BLaER1 (cell line): Measurements from ENCODE around the gene HES3.
A peak's percentile ranks its signal among the peaks of the same experiment; 100 is the strongest.

ENCODE experiments used
- H3K27ac ChIP-seq: shearing (Covaris generic); formaldehyde crosslinking; 2 replicates; pipeline ENCODE4 v1.8.1; 2022
- H3K27me3 ChIP-seq: shearing (Covaris generic); formaldehyde crosslinking; 2 replicates; pipeline ENCODE4 v1.8.1; 2022
- H3K36me3 ChIP-seq: shearing (Covaris generic); formaldehyde crosslinking; 2 replicates; pipeline ENCODE4 v1.8.1; 2022
- H3K4me1 ChIP-seq: shearing (Covaris generic); formaldehyde crosslinking; 2 replicates; pipeline ENCODE4 v1.8.1; 2022
- H3K4me2 ChIP-seq: shearing (Covaris generic); formaldehyde crosslinking; 2 replicates; pipeline ENCODE4 v1.8.1; 2022
- H3K4me3 ChIP-seq: shearing (Covaris generic); formaldehyde crosslinking; 2 replicates; pipeline ENCODE4 v1.8.1; 2022
- H3K9ac ChIP-seq: shearing (Covaris generic); formaldehyde crosslinking; 2 replicates; pipeline ENCODE4 v1.8.1; 2022
- H3K9me3 ChIP-seq: shearing (Covaris generic); formaldehyde crosslinking; 2 replicates; pipeline ENCODE4 v1.8.1; 2022
- H4K20me1 ChIP-seq: shearing (Covaris generic); formaldehyde crosslinking; 2 replicates; pipeline ENCODE4 v1.8.1; 2022
- Cebpa-rat ChIP-seq: shearing (Covaris generic); IDR thresholded peaks from 2 replicates; pipeline ENCODE4 v1.8.1; 2022

The HES3 gene

DNA sequence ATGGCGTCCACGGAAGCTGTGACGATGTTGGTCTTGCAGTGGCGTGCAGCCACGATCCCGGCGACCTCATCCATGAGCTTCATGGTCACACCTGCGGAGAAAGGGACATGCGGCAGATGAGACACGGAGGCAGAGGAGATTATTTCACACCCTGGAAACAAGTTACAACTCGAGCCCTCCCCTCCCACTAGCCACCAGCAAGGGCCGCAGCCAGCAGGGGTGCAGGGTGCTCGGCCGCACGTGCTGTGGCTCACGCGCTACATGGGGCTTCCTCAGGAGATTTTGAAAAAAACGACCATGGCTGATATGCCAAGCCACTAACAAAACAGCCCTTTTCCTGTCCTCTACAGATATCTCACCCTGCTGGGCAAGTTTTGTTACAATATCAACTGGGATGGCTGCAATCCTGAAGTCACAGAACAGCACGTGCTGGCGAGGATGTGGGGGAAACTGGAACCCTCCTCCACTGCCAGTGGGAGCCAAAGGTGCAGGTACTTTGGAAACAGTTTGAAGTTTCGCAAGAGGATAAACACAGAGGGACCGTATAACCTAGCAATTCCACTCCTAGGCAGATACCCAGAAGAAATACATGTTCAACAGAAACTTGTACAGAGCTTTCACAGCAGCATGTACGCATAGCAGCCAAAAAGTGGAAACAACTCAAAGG, 51.0 kb downstream of the HES3 start:
- peak; percentile 31; the same call in 1 of the 2 replicates for TF ChIP-seq Cebpa-rat
- Histone ChIP-seq H3K4me1 (peaks cover 60% of the 10 kb centered on the region), H3K27ac (peak overlapping the region; percentile 87), H3K36me3 (peaks cover 22% of the 10 kb centered on the region), H3K9me3 (no peaks in the 10 kb centered on the region), H3K4me3 (peak overlapping the region; percentile 16; the same call in 1 of the 2 replicates), H4K20me1 (no peaks in the 10 kb centered on the region), H3K4me2 (peak overlapping the region; percentile 92), H3K9ac (peak overlapping the region; percentile 51; the same call in 1 of the 2 replicates), H3K27me3 (no peaks in the 10 kb centered on the region)
